Measurements from ENCODE around the gene NRARP. TPM values are rescaled to one million over a fixed set of nuclear protein-coding genes. Genes with fewer than 3 reads are reported as not detected.

Gene NRARP
- total RNA-seq, 1 experiment from 2014 or later = 7.4 TPM

DNA sequence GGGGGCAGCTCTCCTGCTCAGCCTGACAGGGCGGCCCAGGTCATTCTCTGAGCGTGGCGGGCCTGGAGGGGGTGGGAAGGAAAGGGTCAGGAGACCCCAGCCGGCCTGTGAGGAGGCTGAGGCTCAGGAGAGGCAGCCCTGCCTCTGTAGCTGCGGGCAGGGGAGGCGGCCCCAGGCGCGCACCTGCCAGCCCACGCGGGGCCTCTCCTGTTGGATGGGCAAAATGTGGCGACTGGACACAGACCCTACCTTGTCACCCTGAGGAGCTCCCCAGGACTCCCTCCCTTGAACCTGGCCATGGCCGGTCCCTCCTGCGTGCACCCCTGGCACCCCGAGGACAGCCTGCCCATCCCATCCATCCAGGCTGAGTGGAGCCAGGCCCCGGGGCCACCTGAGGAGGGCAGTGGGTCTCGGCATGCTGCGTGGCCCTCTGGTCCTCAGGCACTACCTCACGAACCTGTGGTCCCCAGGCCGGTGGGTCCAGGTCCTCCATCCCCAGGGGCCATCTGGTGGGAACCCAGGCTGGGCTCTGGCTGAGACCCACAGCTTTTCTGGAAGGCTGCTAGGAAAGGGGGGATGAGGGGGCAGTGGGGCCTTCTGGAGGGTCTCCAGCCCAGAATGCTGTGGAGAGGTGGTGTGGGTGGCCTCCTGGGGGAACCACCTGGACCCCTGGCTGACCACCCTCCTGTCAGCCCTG lies 15.1 kb upstream of the NRARP start:
- Histone ChIP-seq H3K27ac (ENCODE audit: low read depth, low read length, poor library complexity, severe bottlenecking) (no peak overlapping the region), H3K4me3 (ENCODE audit: low read depth, low read length, poor library complexity, severe bottlenecking) (no peak overlapping the region), H3K27me3 (replicated peaks; ENCODE audit: insufficient read depth, low read depth, low read length, poor library complexity) (no peaks in the 10 kb centered on the region), H3K9me3 (ENCODE audit: low read depth, low read length, poor library complexity, severe bottlenecking) (no peaks in the 10 kb centered on the region), H3K36me3 (ENCODE audit: insufficient read depth, low read length, poor library complexity, severe bottlenecking) (no peaks in the 10 kb centered on the region), H3K4me1 (ENCODE audit: insufficient read depth, low read length, poor library complexity, severe bottlenecking) (peaks cover 21% of the 10 kb centered on the region)
- no peak for DNase-seq (ENCODE audit: low spot score)
- intact Hi-C loops (cut with micrococcal nuclease; ENCODE audit: unreplicated experiment) = no loop called here
- CTCF ChIA-PET = interaction anchor here (0.6 kb wide), 1 partner anchor 57 kb away, joined by 3 read pairs; no protein-coding TSS in a partner anchor
- BruUV-seq (replicated peaks) = no TSS peak
- POLR2A ChIA-PET (ENCODE audit: low non-redundant PET) = no interaction called here
- no peak for TF ChIP-seq CTCF (conservative IDR thresholded peaks at IDR 0.05; ENCODE audit: low read depth, low read length)
- TF ChIP-seq EZH2 (IDR thresholded peaks at IDR 0.05; ENCODE audit: borderline replicate concordance, low read depth, low read length, poor library complexity, severe bottlenecking) = no peak

DNA sequence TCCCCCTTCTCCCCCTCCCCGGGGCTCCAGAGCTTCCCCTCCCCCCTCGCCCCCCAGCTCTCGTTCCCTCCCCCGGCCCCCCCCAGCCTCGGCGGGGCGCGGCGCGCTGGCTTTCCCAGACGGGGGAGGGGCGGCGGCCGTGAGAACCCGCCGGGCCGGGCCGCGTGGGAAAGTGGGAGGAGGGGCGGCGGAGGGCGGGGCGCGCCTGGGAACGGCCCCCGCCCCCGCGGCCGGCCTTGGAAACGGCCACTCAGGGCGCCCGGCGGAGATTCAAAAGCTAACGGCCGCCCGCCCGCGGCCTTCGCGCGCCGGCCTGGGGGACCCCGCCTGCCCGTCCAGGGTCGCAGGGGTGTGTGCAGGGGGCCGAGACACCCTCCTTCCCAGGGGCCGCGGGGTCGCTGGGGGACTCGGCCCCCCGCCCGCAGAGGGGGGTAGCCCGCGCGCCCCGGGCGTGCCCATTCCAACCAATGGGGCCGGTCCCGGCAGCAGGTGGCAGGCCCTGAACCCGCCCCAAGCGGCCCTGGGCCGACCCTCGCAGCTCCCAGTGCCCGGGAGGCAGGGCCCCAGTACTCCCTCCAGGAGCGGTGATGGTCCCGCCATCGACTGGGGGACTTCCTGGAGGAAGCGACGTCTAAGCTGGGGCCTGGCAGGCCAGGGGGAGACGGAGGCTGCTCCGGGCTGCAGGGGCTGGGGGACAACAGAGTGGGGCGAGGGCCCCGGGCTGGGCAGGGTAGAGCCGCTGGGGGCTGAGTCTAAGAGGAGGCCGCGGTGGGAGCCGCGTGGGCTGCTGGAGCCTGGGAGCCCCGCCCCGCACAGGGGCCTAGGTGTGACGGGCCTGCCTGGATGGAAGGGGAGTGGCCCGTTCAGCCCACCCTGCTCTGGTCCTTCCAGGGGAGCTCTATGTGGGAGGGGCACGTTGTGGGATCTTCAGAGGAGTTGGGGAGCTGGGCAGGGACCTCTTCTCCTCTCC lies 14.2 kb upstream of the NRARP start:
- Histone ChIP-seq H3K4me3 (ENCODE audit: low read depth, low read length, poor library complexity, severe bottlenecking) (peak overlapping the region; percentile 18), H3K36me3 (ENCODE audit: insufficient read depth, low read length, poor library complexity, severe bottlenecking) (no peaks in the 10 kb centered on the region), H3K27me3 (replicated peaks; ENCODE audit: insufficient read depth, low read depth, low read length, poor library complexity) (no peaks in the 10 kb centered on the region), H3K27ac (ENCODE audit: low read depth, low read length, poor library complexity, severe bottlenecking) (no peak overlapping the region), H3K9me3 (ENCODE audit: low read depth, low read length, poor library complexity, severe bottlenecking) (no peaks in the 10 kb centered on the region), H3K4me1 (ENCODE audit: insufficient read depth, low read length, poor library complexity, severe bottlenecking) (peaks cover 21% of the 10 kb centered on the region)
- POLR2A ChIA-PET (ENCODE audit: low non-redundant PET) = no interaction called here
- intact Hi-C loops (cut with micrococcal nuclease; ENCODE audit: unreplicated experiment) = no loop called here
- CTCF ChIA-PET = interaction anchor here (0.6 kb wide), 1 partner anchor 107 kb away, joined by 3 read pairs; the partner anchor contains the start of genes EXD3 and NOXA1
- BruUV-seq (replicated peaks) = no TSS peak
- DNase-seq (ENCODE audit: low spot score) = peak; percentile 56
- TF ChIP-seq EZH2 (IDR thresholded peaks at IDR 0.05; ENCODE audit: borderline replicate concordance, low read depth, low read length, poor library complexity, severe bottlenecking) = no peak
- no peak for TF ChIP-seq CTCF (conservative IDR thresholded peaks at IDR 0.05; ENCODE audit: low read depth, low read length)

- intact Hi-C loops (cut with micrococcal nuclease; ENCODE audit: unreplicated experiment) = no loop called here
- H3K27me3 ChIP-seq (replicated peaks; ENCODE audit: insufficient read depth, low read depth, low read length, poor library complexity) = no peaks in the 10 kb centered on the region
- DNase-seq (ENCODE audit: low spot score) = no peak
- BruUV-seq (replicated peaks) = no TSS peak
- ChIA-PET POLR2A (ENCODE audit: low non-redundant PET) (no interaction called here), CTCF (interaction anchor here (0.6 kb wide), 1 partner anchor 107 kb away, joined by 3 read pairs; the partner anchor contains the start of genes EXD3 and NOXA1)
- no peaks in the 10 kb centered on the region for H3K36me3 ChIP-seq (ENCODE audit: insufficient read depth, low read length, poor library complexity, severe bottlenecking)
- H3K4me1 ChIP-seq (ENCODE audit: insufficient read depth, low read length, poor library complexity, severe bottlenecking) = peaks cover 18% of the 10 kb centered on the region
- H3K4me3 ChIP-seq (ENCODE audit: low read depth, low read length, poor library complexity, severe bottlenecking) = peak overlapping the region; percentile 18
- no peak overlapping the region for H3K27ac ChIP-seq (ENCODE audit: low read depth, low read length, poor library complexity, severe bottlenecking)
- TF ChIP-seq CTCF (conservative IDR thresholded peaks at IDR 0.05; ENCODE audit: low read depth, low read length) (no peak), EZH2 (IDR thresholded peaks at IDR 0.05; ENCODE audit: borderline replicate concordance, low read depth, low read length, poor library complexity, severe bottlenecking) (no peak)
- H3K9me3 ChIP-seq (ENCODE audit: low read depth, low read length, poor library complexity, severe bottlenecking) = no peaks in the 10 kb centered on the region
These were observed 13.5 kb upstream of the NRARP start for GRCh38 chr9:137315581-137316011.
